Activated T-cell treated with anti-CD3 and anti-CD28 coated beads for 48 hours (primary cell): ENCODE results near the gene PCDHB11.
"Not testable (repeated sequence)": the region's sequence is repeated elsewhere in the genome, so short reads cannot be mapped to it uniquely, and the experiment has no call there.

Experiments used
- DNase-seq: peaks from one replicate; pipeline ENCODE4 v3.0.0-alpha.2; 2020; ENCODE audit warnings: low read depth

PCDHB11 gene

DNA sequence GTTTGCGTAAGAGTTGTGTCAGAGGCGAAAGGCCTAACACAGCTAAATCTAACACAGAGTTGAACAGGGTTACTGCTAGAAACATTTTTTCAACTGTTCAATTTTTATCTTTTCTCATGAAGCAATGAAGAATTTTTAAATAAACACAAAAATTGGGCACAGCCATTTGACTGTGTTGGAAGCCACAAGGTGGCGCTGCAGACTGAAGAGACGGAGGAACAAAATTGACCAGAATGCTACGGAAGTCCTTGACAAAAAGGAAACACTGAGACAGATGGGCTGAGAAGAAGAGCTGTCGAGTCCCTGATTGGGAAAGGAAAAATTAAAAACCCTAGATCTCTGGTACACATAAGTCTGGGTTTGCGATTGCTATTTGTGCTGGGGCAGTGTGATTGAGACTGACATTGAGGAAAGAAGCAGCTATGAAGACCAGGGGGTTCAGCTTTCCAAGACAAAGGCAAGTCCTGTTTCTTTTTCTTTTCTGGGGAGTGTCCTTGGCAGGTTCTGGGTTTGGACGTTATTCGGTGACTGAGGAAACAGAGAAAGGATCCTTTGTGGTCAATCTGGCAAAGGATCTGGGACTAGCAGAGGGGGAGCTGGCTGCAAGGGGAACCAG is 12.4 kb upstream of the PCDHB11 start, which contains the start of gene PCDHB9:
TSS of gene PCDHB9 (plus strand) at position 265 of the 616 bp plus-strand sequence. CDS start at position 423, 158 bp downstream.
- DNase-seq = no peak

- DNase-seq = not testable (repeated sequence)
Measured at GRCh38 chr5:141188682-141189081, 10.7 kb upstream of the PCDHB11 start.

- not testable (repeated sequence) for DNase-seq
Measured at GRCh38 chr5:141189131-141189530, 10.3 kb upstream of the PCDHB11 start.

GRCh38 chr5:141192110-141192725 is 7.2 kb upstream of the PCDHB11 start, which contains the start of gene PCDHB10:
Gene PCDHB10 (plus strand): TSS chr5:141192353. CDS start chr5:141192553, 200 bp downstream.
- DNase-seq = no peak

GRCh38 chr5:141194332-141194731 is 5.1 kb upstream of the PCDHB11 start:
- DNase-seq = not testable (repeated sequence)

DNA sequence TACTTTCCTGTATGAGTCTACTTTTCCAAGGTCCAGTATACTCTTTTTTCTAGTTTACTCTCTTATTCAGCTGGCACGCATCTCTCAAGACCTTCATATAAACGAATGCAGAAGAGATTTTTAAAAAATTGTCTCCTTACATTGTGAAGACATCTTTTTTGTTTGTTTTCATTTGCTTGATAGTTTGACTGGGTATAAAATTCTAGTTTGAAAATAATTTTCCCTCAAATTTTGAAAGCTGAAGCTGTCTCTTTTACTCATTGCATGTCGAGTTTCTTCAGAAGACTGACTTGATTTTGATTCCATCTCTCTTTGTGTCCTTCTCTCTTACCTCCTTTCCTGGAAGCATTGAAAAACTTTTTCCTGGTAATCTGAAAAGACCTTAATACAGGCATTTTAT is 3.1 kb upstream of the PCDHB11 start:
- DNase-seq = no peak

GRCh38 chr5:141201126-141201525 is 1.7 kb downstream of the PCDHB11 start:
- DNase-seq = not testable (repeated sequence)

DNA sequence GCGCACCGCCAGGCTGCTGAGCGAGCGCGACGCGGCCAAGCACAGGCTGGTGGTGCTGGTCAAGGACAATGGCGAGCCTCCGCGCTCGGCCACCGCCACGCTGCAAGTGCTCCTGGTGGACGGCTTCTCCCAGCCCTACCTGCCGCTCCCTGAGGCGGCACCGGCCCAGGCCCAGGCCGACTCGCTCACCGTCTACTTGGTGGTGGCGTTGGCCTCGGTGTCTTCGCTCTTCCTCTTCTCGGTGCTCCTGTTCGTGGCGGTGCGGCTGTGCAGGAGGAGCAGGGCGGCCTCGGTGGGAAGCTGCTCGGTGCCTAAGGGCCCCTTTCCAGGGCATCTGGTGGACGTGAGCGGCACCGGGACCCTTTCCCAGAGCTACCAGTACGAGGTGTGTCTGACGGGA is 2.2 kb downstream of the PCDHB11 start:
- not testable (repeated sequence) for DNase-seq

- no peak for DNase-seq
Measured at GRCh38 chr5:141208478-141208877, 9.1 kb downstream of the PCDHB11 start, which contains the start of gene PCDHB12. Gene PCDHB12 (plus strand): TSS chr5:141208719. CDS start chr5:141208908, 189 bp downstream.

DNA sequence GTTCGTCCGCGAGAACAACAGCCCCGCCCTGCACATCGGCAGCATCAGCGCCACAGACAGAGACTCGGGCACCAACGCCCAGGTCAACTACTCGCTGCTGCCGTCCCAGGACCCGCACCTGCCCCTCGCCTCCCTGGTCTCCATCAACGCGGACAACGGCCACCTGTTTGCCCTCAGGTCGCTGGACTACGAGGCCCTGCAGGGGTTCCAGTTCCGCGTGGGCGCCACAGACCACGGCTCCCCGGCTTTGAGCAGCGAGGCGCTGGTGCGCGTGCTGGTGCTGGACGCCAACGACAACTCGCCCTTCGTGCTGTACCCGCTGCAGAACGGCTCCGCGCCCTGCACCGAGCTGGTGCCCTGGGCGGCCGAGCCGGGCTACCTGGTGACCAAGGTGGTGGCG is 10.9 kb downstream of the PCDHB11 start:
- not testable (repeated sequence) for DNase-seq

DNA sequence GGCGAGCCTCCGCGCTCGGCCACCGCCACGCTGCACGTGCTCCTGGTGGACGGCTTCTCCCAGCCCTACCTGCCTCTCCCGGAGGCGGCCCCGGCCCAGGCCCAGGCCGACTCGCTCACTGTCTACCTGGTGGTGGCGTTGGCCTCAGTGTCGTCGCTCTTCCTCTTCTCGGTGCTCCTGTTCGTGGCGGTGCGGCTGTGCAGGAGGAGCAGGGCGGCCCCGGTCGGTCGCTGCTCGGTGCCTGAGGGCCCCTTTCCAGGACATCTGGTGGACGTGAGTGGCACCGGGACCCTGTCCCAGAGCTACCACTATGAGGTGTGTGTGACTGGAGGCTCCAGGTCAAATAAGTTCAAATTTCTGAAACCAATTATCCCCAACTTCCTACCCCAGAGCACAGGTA is 11.4 kb downstream of the PCDHB11 start:
- not testable (repeated sequence) for DNase-seq

DNA sequence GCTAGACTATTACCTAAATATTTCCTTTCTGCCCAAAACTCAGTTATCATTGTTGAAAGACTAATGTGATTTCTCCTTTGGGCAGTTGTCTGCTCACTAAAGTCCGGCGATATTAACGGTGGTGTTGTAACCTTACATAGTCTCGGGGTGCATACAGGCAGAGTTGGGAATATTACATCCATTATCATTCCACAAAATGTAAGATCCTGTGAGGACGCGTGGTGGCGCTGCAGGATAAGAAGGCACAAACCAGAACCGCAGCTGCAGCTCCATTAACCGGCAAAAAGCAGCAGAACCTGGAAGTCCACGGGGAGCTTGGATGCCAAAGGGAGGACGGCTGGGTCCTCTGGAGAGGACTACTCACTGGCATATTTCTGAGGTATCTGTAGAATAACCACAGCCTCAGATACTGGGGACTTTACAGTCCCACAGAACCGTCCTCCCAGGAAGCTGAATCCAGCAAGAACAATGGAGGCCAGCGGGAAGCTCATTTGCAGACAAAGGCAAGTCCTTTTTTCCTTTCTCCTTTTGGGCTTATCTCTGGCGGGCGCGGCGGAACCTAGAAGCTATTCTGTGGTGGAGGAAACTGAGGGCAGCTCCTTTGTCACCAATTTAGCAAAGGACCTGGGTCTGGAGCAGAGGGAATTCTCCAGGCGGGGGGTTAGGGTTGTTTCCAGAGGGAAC is 14.4 kb downstream of the PCDHB11 start, which contains the start of gene PCDHB13:
TSS of gene PCDHB13 (plus strand) at position 264 of the 684 bp plus-strand sequence. CDS start at position 469, 205 bp downstream.
- not testable (repeated sequence) for DNase-seq

- not testable (repeated sequence) for DNase-seq
Measured at GRCh38 chr5:141214583-141214982, 15.2 kb downstream of the PCDHB11 start.

- DNase-seq = not testable (repeated sequence)
Measured at GRCh38 chr5:141215504-141215903, 16.1 kb downstream of the PCDHB11 start.

DNA sequence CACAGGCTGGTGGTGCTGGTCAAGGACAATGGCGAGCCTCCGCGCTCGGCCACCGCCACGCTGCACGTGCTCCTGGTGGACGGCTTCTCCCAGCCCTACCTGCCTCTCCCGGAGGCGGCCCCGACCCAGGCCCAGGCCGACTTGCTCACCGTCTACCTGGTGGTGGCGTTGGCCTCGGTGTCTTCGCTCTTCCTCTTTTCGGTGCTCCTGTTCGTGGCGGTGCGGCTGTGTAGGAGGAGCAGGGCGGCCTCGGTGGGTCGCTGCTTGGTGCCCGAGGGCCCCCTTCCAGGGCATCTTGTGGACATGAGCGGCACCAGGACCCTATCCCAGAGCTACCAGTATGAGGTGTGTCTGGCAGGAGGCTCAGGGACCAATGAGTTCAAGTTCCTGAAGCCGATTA is 16.6 kb downstream of the PCDHB11 start:
- not testable (repeated sequence) for DNase-seq

DNA sequence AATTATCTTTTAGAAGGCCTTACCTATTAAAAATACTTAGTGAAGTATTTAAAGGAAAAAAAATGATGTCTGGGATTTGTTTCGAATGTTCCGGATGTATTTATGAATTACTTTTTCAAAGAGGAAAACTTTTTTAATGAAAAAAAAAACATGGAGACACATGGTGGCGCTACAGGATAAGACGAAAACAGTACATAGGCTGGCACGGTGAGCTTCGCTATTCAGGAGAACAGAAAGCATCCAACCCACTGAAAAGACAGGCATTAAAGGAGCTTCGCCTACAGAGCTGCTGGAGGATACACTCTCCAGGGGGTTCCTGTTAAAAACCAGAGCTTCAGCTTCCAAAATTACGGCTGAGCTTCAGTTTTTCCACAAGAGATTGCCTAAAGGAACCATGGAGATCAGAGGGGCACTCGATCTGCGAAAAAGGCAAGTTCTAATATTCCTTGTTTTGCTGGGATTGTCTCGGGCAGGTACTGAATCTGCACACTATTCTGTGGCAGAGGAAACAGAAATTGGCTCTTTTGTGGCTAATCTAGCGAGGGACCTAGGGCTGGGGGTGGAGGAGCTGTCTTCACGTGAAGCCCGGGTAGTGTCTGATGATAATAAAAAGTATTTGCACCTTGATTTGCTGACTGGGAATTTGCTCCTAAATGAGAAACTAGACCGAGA is 23.8 kb downstream of the PCDHB11 start, which contains the start of gene PCDHB14:
TSS of gene PCDHB14 (plus strand) at position 232 of the 672 bp plus-strand sequence. CDS start at position 395, 163 bp downstream.
- DNase-seq = no peak

- not testable (repeated sequence) for DNase-seq
Measured at GRCh38 chr5:141224844-141225243, 25.4 kb downstream of the PCDHB11 start.

- not testable (repeated sequence) for DNase-seq
Measured at GRCh38 chr5:141225421-141225820, 26.0 kb downstream of the PCDHB11 start.

DNA sequence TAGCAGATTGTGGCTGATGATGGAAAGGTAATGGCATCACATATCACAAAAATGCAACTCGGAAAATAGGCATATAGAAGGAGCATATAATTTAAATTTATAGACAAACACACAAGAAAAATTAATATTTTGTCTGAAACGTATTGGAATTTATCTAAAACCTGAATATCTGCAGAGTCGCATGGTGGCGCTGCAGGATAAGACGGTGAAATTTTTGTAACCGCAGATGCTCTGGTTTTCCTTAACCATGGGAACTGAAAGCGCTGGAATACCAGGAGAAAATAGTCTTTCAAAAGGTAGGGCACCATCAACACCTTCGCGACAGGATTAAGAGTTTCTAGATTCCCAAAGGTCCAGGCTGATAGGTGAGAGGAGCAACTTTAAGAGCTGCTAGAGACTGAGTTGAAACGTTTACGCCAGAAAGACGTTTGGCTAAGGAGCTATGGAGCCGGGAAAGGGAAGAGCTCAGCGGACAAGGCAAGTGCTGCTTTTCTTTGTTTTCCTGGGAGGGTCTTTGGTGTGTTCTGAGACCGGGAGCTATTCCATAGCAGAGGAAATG is 34.8 kb downstream of the PCDHB11 start:
- no peak for DNase-seq

- DNase-seq = not testable (repeated sequence)
Measured at GRCh38 chr5:141235922-141236321, 36.5 kb downstream of the PCDHB11 start.

DNA sequence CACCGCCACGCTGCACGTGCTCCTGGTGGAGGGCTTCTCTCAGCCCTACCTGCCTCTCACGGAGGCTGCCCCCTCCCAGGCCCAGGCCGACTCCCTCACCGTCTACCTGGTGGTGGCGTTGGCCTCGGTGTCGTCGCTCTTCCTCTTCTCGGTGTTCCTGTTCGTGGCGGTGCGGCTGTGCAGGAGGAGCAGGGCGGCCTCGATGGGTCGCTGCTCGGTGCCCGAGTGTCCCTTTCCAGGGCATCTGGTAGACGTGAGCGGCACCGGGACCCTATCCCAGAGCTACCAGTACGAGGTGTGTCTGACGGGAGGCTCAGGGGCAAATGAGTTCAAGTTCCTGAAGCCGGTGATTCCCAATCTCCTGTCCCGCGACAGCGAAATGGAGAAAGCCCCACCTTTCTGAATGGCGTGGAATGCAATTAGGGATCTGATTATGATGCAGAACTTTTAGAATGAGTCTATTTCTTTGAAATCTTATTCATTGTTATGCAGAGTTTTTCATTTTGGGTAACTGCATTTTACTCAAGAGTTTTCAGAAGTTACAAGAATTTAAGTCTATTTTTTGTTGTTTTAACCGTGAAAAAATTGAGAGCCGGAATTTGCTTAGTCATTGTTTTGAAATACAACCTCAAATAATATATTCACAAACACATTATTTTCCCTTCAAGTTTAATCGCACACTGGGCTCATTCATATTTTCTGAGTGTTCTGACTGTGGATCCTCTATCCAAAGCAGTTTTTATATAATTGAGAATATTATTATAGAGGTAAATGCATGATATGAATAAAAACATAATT is 37.3 kb downstream of the PCDHB11 start:
- DNase-seq = no peak
